Rectal smooth muscle tissue (tissue), 1 donor: ENCODE results near the gene ROBO4.

Source experiments
- H3K27ac ChIP-seq: one replicate; pipeline ENCODE4 v1.7.0; 2013; ENCODE audit warnings: low read depth, low read length, inconsistent platforms
- H3K27me3 ChIP-seq: one replicate; pipeline ENCODE4 v1.7.0; 2013; ENCODE audit warnings: low read length; ENCODE audit not compliant: control insufficient read depth, insufficient read depth
- H3K36me3 ChIP-seq: one replicate; pipeline ENCODE4 v1.7.0; 2013; ENCODE audit warnings: low read length; ENCODE audit not compliant: control insufficient read depth, insufficient read depth
- H3K4me1 ChIP-seq: one replicate; pipeline ENCODE4 v1.7.0; 2013; ENCODE audit warnings: low read length; ENCODE audit not compliant: control insufficient read depth, insufficient read depth
- H3K4me3 ChIP-seq: one replicate; pipeline ENCODE4 v1.7.0; 2013; ENCODE audit warnings: low read length
- H3K9ac ChIP-seq: one replicate; pipeline ENCODE4 v1.7.0; 2013; ENCODE audit warnings: low read length

Gene ROBO4

GRCh38 chr11:124884340-124884739 is 13.3 kb downstream of the ROBO4 start:
- no peak overlapping the region for H3K4me3 ChIP-seq
- H3K27ac ChIP-seq = no peak overlapping the region
- H3K27me3 ChIP-seq = no peaks in the 10 kb centered on the region
- H3K4me1 ChIP-seq = no peaks in the 10 kb centered on the region
- no peak overlapping the region for H3K9ac ChIP-seq
- H3K36me3 ChIP-seq = no peaks in the 10 kb centered on the region

- no peaks in the 10 kb centered on the region for H3K27me3 ChIP-seq
- no peaks in the 10 kb centered on the region for H3K36me3 ChIP-seq
- H3K4me1 ChIP-seq = no peaks in the 10 kb centered on the region
- H3K27ac ChIP-seq = no peak overlapping the region
- no peak overlapping the region for H3K4me3 ChIP-seq
- no peak overlapping the region for H3K9ac ChIP-seq
Observed at GRCh38 chr11:124882339-124883071, 15.2 kb downstream of the ROBO4 start.

- Histone ChIP-seq H3K4me1 (no peaks in the 10 kb centered on the region), H3K36me3 (no peaks in the 10 kb centered on the region), H3K9ac (no peak overlapping the region), H3K27me3 (no peaks in the 10 kb centered on the region), H3K4me3 (no peak overlapping the region), H3K27ac (no peak overlapping the region)
Observed at GRCh38 chr11:124880958-124881357, 16.7 kb downstream of the ROBO4 start.

- Histone ChIP-seq H3K9ac (no peak overlapping the region), H3K27ac (no peak overlapping the region), H3K27me3 (no peaks in the 10 kb centered on the region), H3K36me3 (no peaks in the 10 kb centered on the region), H3K4me1 (no peaks in the 10 kb centered on the region), H3K4me3 (no peak overlapping the region)
Observed at GRCh38 chr11:124880290-124880611, 17.4 kb downstream of the ROBO4 start.

- Histone ChIP-seq H3K9ac (no peak overlapping the region), H3K27ac (no peak overlapping the region), H3K36me3 (no peaks in the 10 kb centered on the region), H3K4me1 (no peaks in the 10 kb centered on the region), H3K27me3 (no peaks in the 10 kb centered on the region), H3K4me3 (no peak overlapping the region)
Observed at GRCh38 chr11:124879493-124880289, 18.0 kb downstream of the ROBO4 start.

- no peaks in the 10 kb centered on the region for H3K36me3 ChIP-seq
- no peak overlapping the region for H3K9ac ChIP-seq
- H3K4me3 ChIP-seq = no peak overlapping the region
- no peaks in the 10 kb centered on the region for H3K27me3 ChIP-seq
- no peaks in the 10 kb centered on the region for H3K4me1 ChIP-seq
- H3K27ac ChIP-seq = no peak overlapping the region
Observed at GRCh38 chr11:124878759-124879492, 18.7 kb downstream of the ROBO4 start.

GRCh38 chr11:124877910-124878758 is 19.5 kb downstream of the ROBO4 start:
- no peaks in the 10 kb centered on the region for H3K27me3 ChIP-seq
- no peak overlapping the region for H3K9ac ChIP-seq
- H3K27ac ChIP-seq = no peak overlapping the region
- H3K4me1 ChIP-seq = no peaks in the 10 kb centered on the region
- H3K4me3 ChIP-seq = peak overlapping the region; percentile 71
- no peaks in the 10 kb centered on the region for H3K36me3 ChIP-seq

- no peak overlapping the region for H3K27ac ChIP-seq
- no peaks in the 10 kb centered on the region for H3K36me3 ChIP-seq
- peak overlapping the region; percentile 71 for H3K4me3 ChIP-seq
Observed at GRCh38 chr11:124877631-124877909, 20.1 kb downstream of the ROBO4 start.

GRCh38 chr11:124876818-124877630 is 20.6 kb downstream of the ROBO4 start:
- Histone ChIP-seq H3K9ac (no peak overlapping the region), H3K4me1 (no peaks in the 10 kb centered on the region), H3K27me3 (peaks cover 8% of the 10 kb centered on the region), H3K4me3 (peak overlapping the region; percentile 71), H3K27ac (peak overlapping the region; percentile 89), H3K36me3 (no peaks in the 10 kb centered on the region)

More at GRCh38 chr11:124877631-124877909, 20.1 kb downstream of the ROBO4 start:
- Histone ChIP-seq H3K4me1 (no peaks in the 10 kb centered on the region), H3K9ac (no peak overlapping the region), H3K27me3 (peaks cover 4% of the 10 kb centered on the region)

- Histone ChIP-seq H3K4me3 (peak overlapping the region; percentile 71), H3K36me3 (no peaks in the 10 kb centered on the region), H3K9ac (no peak overlapping the region), H3K27ac (peak overlapping the region; percentile 89), H3K27me3 (peaks cover 8% of the 10 kb centered on the region), H3K4me1 (no peaks in the 10 kb centered on the region)
Observed at GRCh38 chr11:124875943-124876817, 21.5 kb downstream of the ROBO4 start.

- no peak overlapping the region for H3K27ac ChIP-seq
- peak overlapping the region; percentile 71 for H3K4me3 ChIP-seq
Observed at GRCh38 chr11:124875401-124875800, 22.3 kb downstream of the ROBO4 start.

More at GRCh38 chr11:124875401-124875800, 22.3 kb downstream of the ROBO4 start:
- no peaks in the 10 kb centered on the region for H3K36me3 ChIP-seq
- H3K4me1 ChIP-seq = no peaks in the 10 kb centered on the region
- H3K9ac ChIP-seq = no peak overlapping the region
- peaks cover 14% of the 10 kb centered on the region for H3K27me3 ChIP-seq
